Activated CD8-positive, alpha-beta T cell treated with anti-CD3 and anti-CD28 coated beads for 36 hours (primary cell): ENCODE results near the gene BRD3OS. TPM values are rescaled to one million over a fixed set of nuclear protein-coding genes. Genes with fewer than 3 reads are reported as not detected.

Experiments used
- ATAC-seq: fragments of 200-7000 bp; cut with Tn5 transposase; one replicate; pipeline ENCODE4 v1.10.0; 2021; ENCODE audit warnings: mild to moderate bottlenecking, moderate library complexity
- CTCF ChIA-PET: fragments of 350-600 bp; sonication (Branson Sonifier 250); formaldehyde crosslinking; loops from one replicate; lab custom pipeline; 2021; ENCODE audit warnings: antibody characterized with exemption; lab: Charles Lee
- POLR2A ChIA-PET: fragments of 350-600 bp; sonication (Branson Sonifier 250); formaldehyde crosslinking; loops from one replicate; lab custom pipeline; 2021; ENCODE audit warnings: antibody characterized with exemption; lab: Charles Lee
- DNase-seq: peaks from one replicate; pipeline ENCODE4 v3.0.0-alpha.2; 2020
- H3K27ac Mint-ChIP-seq: one replicate; pipeline ENCODE4 v1.8.0; 2021; ENCODE audit warnings: mild to moderate bottlenecking, mixed read lengths
- H3K27me3 Mint-ChIP-seq: one replicate; pipeline ENCODE4 v1.8.0; 2021; ENCODE audit warnings: mixed read lengths
- H3K36me3 Mint-ChIP-seq: one replicate; pipeline ENCODE4 v1.8.0; 2021; ENCODE audit warnings: low read depth, mixed read lengths
- H3K4me1 Mint-ChIP-seq: one replicate; pipeline ENCODE4 v1.8.0; 2021; ENCODE audit warnings: low read depth, mixed read lengths
- H3K4me3 Mint-ChIP-seq: one replicate; pipeline ENCODE4 v1.8.0; 2021; ENCODE audit warnings: mild to moderate bottlenecking, moderate library complexity, mixed read lengths
- H3K9me3 Mint-ChIP-seq: one replicate; pipeline ENCODE4 v1.8.0; 2021; ENCODE audit warnings: mixed read lengths
- intact Hi-C: fragments of 100-400 bp; cut with micrococcal nuclease; formaldehyde crosslinking; loops from one replicate; pipeline ENCODE4 v1.10.0; 2022
- total RNA-seq, 2 experiments: library from RNA; stranded (reverse); gene quantifications; one replicate each; pipeline ENCODE4 v1.2.3, GENCODE V29; 2021
- TF ChIP-seq, protein P1 (sequence below): fragments of 200-600 bp; IDR thresholded peaks from one replicate; pipeline ENCODE4 v1.8.0; 2022; ENCODE audit warnings: antibody characterized with exemption, mild to moderate bottlenecking

Gene BRD3OS
- total RNA-seq, 2 experiments from 2014 or later, result 8.1 to 8.2 TPM

DNA sequence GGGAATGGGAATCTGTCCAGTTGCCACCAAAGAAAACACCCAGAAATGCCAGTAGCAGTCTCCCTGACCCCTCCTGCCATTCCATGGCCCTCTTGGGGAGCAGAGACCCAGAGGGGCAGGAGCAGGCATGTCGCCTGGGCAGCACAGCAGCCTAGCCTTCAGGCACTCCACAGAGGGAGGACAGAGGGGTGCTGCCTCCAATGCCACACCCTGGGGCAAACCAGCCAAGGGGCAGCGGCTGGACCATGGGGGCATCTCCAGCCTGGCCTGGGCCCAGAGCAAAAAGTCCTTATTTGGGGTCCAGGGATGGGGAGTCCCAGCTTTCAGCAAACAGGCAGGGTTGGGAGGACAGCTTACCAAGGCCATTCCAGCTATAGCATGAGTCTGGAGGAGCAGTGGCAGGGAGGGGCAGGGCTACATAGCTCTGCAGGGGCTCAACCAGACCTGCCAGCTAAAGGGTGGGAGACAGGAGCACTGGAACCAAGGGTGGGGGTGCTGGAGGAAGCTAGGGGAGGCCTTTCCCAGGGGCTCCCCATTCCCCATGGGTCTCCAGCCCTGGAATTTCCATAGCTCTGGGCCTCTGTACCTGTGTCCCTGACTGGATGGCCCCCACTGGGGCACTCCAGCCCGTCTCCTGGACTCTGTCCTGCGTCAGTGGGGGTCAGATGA, 35.9 kb downstream of the BRD3OS start:
- no peak overlapping the region for H3K4me3 Mint-ChIP-seq
- intact Hi-C loops, result no loop called here
- ATAC-seq (no peak), DNase-seq (no peak)
- H3K9me3 Mint-ChIP-seq, result no peaks in the 10 kb centered on the region
- TF ChIP-seq, protein P1, sequence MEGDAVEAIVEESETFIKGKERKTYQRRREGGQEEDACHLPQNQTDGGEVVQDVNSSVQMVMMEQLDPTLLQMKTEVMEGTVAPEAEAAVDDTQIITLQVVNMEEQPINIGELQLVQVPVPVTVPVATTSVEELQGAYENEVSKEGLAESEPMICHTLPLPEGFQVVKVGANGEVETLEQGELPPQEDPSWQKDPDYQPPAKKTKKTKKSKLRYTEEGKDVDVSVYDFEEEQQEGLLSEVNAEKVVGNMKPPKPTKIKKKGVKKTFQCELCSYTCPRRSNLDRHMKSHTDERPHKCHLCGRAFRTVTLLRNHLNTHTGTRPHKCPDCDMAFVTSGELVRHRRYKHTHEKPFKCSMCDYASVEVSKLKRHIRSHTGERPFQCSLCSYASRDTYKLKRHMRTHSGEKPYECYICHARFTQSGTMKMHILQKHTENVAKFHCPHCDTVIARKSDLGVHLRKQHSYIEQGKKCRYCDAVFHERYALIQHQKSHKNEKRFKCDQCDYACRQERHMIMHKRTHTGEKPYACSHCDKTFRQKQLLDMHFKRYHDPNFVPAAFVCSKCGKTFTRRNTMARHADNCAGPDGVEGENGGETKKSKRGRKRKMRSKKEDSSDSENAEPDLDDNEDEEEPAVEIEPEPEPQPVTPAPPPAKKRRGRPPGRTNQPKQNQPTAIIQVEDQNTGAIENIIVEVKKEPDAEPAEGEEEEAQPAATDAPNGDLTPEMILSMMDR, result no peak
- H3K27me3 Mint-ChIP-seq, result no peaks in the 10 kb centered on the region
- POLR2A ChIA-PET, result no interaction called here
- H3K36me3 Mint-ChIP-seq, result peaks cover 1% of the 10 kb centered on the region
- no peak overlapping the region for H3K27ac Mint-ChIP-seq
- CTCF ChIA-PET, result no interaction called here
- H3K4me1 Mint-ChIP-seq, result peaks cover 62% of the 10 kb centered on the region

DNA sequence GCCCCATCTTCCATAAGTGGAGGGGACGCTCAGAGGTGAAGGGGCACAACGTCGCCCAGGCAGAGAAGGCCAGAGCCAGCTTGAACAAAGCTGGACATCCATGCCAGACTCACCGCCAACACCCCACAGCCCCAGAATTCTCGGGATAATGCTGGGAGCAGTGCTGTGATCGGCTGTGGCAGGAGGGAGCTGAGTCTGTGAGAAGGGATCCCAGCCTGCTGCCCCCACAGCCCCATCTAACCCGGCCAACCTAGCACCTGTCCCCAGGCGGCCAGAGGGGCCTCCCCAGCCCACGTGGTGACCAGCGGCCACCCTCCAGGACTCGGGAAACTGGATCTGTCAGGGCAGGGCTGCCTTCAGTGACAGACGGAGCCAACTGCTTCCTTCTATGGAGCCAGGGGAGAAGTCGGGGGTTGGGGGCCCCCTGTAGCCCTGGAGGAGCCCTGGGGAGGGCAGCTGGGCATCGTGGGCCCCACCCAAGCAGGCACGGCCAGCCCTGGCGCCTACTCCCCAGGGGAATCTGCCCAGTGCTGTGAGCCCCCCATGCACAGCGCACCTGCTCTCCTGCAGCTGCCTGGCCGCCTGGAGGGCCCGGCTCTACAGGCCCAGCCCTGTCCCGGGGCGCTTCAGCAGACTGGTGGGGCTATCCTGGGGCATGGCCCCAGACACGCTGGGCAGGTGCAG, 36.5 kb downstream of the BRD3OS start:
- POLR2A ChIA-PET, result no interaction called here
- Mint-ChIP-seq H3K27ac (no peak overlapping the region), H3K4me3 (no peak overlapping the region), H3K4me1 (peaks cover 58% of the 10 kb centered on the region), H3K9me3 (no peaks in the 10 kb centered on the region), H3K36me3 (peaks cover 1% of the 10 kb centered on the region), H3K27me3 (no peaks in the 10 kb centered on the region)
- TF ChIP-seq, protein P1, result no peak
- intact Hi-C loops, result no loop called here
- CTCF ChIA-PET, result no interaction called here
- no peak for DNase-seq
- ATAC-seq, result no peak

DNA sequence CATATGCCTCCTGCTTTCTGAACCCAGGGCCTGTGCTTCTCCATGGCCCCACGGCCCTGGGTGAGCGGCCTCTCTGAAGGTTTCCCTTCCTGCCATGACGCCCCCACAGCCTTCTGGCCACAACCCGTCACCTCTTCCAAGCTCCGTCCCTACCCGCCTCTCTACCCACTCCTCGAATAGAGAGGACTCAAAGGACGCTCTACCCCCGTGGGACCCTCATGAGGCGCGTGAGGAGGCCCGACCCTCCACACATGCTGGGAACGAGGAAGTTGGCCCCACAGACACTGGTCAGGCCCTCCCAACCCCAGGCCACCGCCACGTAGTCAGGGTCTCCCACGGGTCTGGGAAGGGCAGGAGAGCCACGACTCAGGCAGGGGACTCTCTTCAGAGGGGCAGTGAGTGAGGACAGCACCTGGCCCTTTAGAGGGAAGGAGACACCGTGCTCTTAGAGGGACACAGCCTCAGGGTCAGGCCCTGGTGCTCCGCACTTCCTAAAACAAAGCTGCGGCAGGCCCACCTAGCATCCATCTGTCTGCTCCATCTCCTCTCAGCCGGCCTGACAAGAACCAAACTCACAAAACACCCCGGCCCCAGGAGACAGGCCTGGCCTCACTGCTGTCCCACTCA, 37.3 kb downstream of the BRD3OS start:
- TF ChIP-seq, protein P1, result no peak
- Mint-ChIP-seq H3K4me3 (no peak overlapping the region), H3K36me3 (peaks cover 1% of the 10 kb centered on the region), H3K4me1 (peaks cover 51% of the 10 kb centered on the region), H3K27me3 (no peaks in the 10 kb centered on the region), H3K9me3 (no peaks in the 10 kb centered on the region), H3K27ac (no peak overlapping the region)
- CTCF ChIA-PET, result no interaction called here
- intact Hi-C loops, result no loop called here
- ATAC-seq, result no peak
- no peak for DNase-seq
- POLR2A ChIA-PET, result no interaction called here

DNA sequence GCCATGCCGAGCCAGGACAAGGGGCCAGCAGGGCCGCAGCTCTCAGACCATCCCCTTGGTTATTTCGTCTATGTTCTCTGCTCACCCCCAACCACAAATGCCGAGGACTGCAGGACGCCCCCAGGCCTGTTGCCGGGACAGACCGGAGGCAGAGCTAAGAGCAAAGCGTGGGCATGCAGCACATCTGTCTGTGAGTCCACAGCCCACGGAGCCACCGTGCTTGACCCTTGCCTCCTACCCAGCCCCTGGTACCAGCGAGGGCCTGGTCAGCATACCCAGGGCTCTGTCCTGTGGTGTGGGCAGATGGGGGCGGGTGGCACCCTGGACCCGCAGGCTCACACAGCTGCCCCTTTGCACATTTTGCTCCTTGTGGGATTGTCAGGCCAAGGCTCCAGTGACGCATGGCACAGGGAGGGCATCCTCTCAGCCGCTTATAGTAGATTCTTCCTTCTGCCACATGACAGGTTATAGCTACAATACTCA, 37.8 kb downstream of the BRD3OS start:
- Mint-ChIP-seq H3K4me3 (no peak overlapping the region), H3K27me3 (no peaks in the 10 kb centered on the region), H3K4me1 (peaks cover 51% of the 10 kb centered on the region), H3K36me3 (peaks cover 1% of the 10 kb centered on the region), H3K27ac (no peak overlapping the region), H3K9me3 (no peaks in the 10 kb centered on the region)
- intact Hi-C loops, result no loop called here
- ATAC-seq (no peak), DNase-seq (no peak)
- TF ChIP-seq, protein P1, result no peak
- CTCF ChIA-PET, result no interaction called here
- POLR2A ChIA-PET, result no interaction called here
